ENCODE results near the gene C21orf91.

The C21orf91 gene

DNA sequence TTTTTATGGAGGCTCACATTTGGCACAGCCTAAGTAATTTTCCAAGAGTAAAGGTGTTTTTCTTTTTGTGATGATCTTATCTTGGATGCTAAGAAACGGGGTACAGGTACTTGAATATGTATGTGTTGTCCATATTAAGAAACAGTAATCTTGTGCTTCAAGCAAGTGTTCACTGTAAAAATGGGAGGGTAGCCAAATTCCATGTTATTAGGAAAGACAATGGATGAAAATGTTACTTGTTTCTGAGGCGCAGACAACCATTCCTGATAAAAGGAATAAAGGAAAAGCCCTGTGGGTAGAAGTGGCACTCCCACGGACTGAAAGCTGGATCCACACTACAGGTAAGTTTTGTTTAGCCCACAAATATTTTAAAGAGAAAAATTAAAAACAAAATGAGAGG, 15.6 kb downstream of the C21orf91 start:
- TF ChIP-seq ZC3H10 (CRISPR knock-in tag; IDR thresholded peaks at IDR 0.05) = no peak
- TF ChIP-seq, protein P1, sequence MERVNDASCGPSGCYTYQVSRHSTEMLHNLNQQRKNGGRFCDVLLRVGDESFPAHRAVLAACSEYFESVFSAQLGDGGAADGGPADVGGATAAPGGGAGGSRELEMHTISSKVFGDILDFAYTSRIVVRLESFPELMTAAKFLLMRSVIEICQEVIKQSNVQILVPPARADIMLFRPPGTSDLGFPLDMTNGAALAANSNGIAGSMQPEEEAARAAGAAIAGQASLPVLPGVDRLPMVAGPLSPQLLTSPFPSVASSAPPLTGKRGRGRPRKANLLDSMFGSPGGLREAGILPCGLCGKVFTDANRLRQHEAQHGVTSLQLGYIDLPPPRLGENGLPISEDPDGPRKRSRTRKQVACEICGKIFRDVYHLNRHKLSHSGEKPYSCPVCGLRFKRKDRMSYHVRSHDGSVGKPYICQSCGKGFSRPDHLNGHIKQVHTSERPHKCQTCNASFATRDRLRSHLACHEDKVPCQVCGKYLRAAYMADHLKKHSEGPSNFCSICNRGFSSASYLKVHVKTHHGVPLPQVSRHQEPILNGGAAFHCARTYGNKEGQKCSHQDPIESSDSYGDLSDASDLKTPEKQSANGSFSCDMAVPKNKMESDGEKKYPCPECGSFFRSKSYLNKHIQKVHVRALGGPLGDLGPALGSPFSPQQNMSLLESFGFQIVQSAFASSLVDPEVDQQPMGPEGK (CRISPR knock-in tag; IDR thresholded peaks at IDR 0.05; ENCODE audit: borderline replicate concordance) = no peak
- ATAC-seq = no peak

DNA sequence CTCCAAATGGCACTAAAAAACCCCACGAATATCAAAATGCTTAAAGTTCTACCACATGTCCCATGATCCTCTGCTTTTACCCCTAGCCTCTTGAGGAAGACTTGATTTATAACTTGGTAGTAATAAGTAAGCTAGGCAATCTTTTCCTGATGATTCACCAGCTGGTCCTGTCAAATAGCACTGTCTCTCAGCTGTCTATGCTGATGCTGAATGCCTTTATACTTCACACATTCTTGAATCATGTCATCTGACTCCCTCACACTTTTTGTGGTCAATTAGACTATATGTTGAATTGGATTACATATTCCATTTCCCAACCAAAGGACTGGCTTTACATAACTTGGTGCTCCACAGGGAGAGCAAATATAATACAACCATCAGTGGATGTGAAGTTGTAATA, 16.6 kb downstream of the C21orf91 start:
- ATAC-seq = peak; percentile 81
- TF ChIP-seq ZFP30 (CRISPR knock-in tag; IDR thresholded peaks at IDR 0.05) (no peak), ISL1 (CRISPR knock-in tag; IDR thresholded peaks at IDR 0.05) (peak; percentile 51; the same call in 1 of the 2 replicates)

DNA sequence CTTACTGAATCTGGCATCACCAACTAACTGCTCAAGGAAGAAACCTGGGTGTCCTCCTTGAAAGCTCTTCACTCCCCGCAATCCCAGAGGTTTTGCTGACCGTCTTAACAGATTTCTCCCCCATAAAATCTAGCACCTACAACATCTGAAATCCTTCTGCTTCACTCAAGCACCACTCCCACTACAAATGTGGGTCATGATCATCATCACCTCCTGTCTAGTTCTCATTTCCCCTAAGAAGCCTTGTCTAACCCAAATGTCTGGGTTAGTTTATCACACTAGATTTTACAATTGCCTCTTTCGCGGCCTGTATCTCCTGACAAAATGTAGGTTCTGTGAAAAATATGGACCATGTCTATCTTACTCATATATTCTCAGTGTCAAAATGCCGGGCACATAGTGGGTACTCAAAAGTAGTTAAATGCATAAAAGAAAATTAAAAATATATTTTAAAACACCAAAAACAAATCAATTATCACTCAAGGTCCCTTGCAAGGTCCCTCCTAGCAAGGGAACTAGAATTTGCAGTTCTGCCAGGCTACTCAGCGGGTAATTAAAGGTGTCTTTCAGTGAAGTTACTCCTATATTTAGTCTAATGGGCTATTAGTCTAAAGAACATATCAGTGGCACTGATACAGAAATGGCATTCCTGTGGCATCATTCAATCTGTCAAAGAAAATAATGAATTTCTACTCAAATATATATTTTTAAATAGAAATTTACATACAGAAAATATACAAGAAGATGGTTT, 19.6 kb downstream of the C21orf91 start:
- no peak for ATAC-seq
- TF ChIP-seq CSDC2 (CRISPR knock-in tag; IDR thresholded peaks at IDR 0.05) (no peak), PPARA (CRISPR knock-in tag; IDR thresholded peaks at IDR 0.05; ENCODE audit: borderline replicate concordance) (no peak), ZFP30 (CRISPR knock-in tag; IDR thresholded peaks at IDR 0.05) (no peak), ZNF565 (CRISPR knock-in tag; conservative IDR thresholded peaks at IDR 0.05; ENCODE audit: low read depth) (no peak)
- TF ChIP-seq, protein P2, sequence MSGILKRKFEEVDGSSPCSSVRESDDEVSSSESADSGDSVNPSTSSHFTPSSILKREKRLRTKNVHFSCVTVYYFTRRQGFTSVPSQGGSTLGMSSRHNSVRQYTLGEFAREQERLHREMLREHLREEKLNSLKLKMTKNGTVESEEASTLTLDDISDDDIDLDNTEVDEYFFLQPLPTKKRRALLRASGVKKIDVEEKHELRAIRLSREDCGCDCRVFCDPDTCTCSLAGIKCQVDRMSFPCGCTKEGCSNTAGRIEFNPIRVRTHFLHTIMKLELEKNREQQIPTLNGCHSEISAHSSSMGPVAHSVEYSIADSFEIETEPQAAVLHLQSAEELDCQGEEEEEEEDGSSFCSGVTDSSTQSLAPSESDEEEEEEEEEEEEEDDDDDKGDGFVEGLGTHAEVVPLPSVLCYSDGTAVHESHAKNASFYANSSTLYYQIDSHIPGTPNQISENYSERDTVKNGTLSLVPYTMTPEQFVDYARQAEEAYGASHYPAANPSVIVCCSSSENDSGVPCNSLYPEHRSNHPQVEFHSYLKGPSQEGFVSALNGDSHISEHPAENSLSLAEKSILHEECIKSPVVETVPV (CRISPR knock-in tag; IDR thresholded peaks at IDR 0.05) = no peak
- TF ChIP-seq, protein P1 (CRISPR knock-in tag; IDR thresholded peaks at IDR 0.05; ENCODE audit: borderline replicate concordance) = no peak

DNA sequence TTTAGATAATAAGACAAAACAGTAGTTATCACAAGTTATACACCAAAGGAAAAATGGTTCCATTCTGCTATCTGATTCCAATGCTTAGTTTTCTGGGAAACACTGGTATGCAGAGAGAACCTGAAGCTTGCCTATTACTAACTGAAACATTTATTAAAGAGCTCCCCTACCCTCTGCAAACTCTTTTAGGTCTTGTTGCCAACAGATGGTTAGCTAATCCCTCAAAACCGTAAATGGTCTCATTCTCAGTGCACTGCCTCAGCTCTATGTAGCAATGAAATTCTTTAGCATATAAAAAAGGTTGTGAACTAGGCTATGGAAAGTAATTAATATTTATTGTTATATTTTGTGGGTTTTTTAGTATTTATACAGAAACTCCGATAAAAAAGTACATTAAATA, 20.4 kb downstream of the C21orf91 start:
- TF ChIP-seq, protein P3, sequence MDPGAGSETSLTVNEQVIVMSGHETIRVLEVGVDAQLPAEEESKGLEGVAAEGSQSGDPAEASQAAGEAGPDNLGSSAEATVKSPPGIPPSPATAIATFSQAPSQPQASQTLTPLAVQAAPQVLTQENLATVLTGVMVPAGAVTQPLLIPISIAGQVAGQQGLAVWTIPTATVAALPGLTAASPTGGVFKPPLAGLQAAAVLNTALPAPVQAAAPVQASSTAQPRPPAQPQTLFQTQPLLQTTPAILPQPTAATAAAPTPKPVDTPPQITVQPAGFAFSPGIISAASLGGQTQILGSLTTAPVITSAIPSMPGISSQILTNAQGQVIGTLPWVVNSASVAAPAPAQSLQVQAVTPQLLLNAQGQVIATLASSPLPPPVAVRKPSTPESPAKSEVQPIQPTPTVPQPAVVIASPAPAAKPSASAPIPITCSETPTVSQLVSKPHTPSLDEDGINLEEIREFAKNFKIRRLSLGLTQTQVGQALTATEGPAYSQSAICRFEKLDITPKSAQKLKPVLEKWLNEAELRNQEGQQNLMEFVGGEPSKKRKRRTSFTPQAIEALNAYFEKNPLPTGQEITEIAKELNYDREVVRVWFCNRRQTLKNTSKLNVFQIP (CRISPR knock-in tag; IDR thresholded peaks at IDR 0.05; ENCODE audit: borderline replicate concordance, low read depth) = no peak
- no peak for TF ChIP-seq RARB (CRISPR knock-in tag; IDR thresholded peaks at IDR 0.05)
- no peak for TF ChIP-seq SNAI2 (CRISPR knock-in tag; IDR thresholded peaks at IDR 0.05)
- no peak for TF ChIP-seq TOX (CRISPR knock-in tag; IDR thresholded peaks at IDR 0.05; ENCODE audit: borderline replicate concordance)
- no peak for TF ChIP-seq ZNF8 (CRISPR knock-in tag; IDR thresholded peaks at IDR 0.05)
- no peak for TF ChIP-seq TCF4 (CRISPR knock-in tag; IDR thresholded peaks at IDR 0.05; ENCODE audit: borderline replicate concordance)
- TF ChIP-seq BACH2 (CRISPR knock-in tag; IDR thresholded peaks at IDR 0.05; ENCODE audit: borderline replicate concordance) = no peak
- TF ChIP-seq, protein P4, sequence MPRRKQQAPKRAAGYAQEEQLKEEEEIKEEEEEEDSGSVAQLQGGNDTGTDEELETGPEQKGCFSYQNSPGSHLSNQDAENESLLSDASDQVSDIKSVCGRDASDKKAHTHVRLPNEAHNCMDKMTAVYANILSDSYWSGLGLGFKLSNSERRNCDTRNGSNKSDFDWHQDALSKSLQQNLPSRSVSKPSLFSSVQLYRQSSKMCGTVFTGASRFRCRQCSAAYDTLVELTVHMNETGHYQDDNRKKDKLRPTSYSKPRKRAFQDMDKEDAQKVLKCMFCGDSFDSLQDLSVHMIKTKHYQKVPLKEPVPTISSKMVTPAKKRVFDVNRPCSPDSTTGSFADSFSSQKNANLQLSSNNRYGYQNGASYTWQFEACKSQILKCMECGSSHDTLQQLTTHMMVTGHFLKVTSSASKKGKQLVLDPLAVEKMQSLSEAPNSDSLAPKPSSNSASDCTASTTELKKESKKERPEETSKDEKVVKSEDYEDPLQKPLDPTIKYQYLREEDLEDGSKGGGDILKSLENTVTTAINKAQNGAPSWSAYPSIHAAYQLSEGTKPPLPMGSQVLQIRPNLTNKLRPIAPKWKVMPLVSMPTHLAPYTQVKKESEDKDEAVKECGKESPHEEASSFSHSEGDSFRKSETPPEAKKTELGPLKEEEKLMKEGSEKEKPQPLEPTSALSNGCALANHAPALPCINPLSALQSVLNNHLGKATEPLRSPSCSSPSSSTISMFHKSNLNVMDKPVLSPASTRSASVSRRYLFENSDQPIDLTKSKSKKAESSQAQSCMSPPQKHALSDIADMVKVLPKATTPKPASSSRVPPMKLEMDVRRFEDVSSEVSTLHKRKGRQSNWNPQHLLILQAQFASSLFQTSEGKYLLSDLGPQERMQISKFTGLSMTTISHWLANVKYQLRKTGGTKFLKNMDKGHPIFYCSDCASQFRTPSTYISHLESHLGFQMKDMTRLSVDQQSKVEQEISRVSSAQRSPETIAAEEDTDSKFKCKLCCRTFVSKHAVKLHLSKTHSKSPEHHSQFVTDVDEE (CRISPR knock-in tag; IDR thresholded peaks at IDR 0.05) = no peak
- no peak for ATAC-seq

Measured in SK-N-SH treated with all-trans-retinoic acid at 6 μM for 48 hours (cell line).